ENCODE data around the gene MYDGF. TPM values are rescaled to one million over a fixed set of nuclear protein-coding genes. Genes with fewer than 3 reads are reported as not detected.

MYDGF gene
- total RNA-seq, 4 donors from 2014 or later: 33.5 to 48.7 (median 41.5) TPM

GRCh38 chr19:4620675-4621074 lies 49.5 kb downstream of the MYDGF start:
- no peak for DNase-seq (ENCODE audit: low spot score in 2 of 2)
- WGBS, 2 donors: 64 to 66% methylated on average over 2 of the region's 2 CpGs
- H3K4me3 ChIP-seq: no peak overlapping the region
- no peak for TF ChIP-seq POLR2A (IDR thresholded peaks at IDR 0.05)
- no peak for TF ChIP-seq EP300 (IDR thresholded peaks at IDR 0.05)
- TF ChIP-seq CTCF (IDR thresholded peaks at IDR 0.05): no peak
- H3K27me3 ChIP-seq: peaks cover 0 to 41% of the 10 kb centered on the region in 2 donors
- no peaks in the 10 kb centered on the region for H3K36me3 ChIP-seq
- no peak overlapping the region for H3K27ac ChIP-seq
- no peaks in the 10 kb centered on the region for H3K9me3 ChIP-seq
- H3K4me1 ChIP-seq: no peaks in the 10 kb centered on the region

- Histone ChIP-seq H3K36me3 (no peaks in the 10 kb centered on the region), H3K4me1 (no peaks in the 10 kb centered on the region), H3K9me3 (no peaks in the 10 kb centered on the region), H3K27ac (no peak overlapping the region), H3K27me3 (peaks cover 0 to 41% of the 10 kb centered on the region in 2 donors), H3K4me3 (no peak overlapping the region)
- WGBS, 2 donors: 74 to 75% methylated on average over 15 to 17 of the region's 17 CpGs
- no peak for DNase-seq (ENCODE audit: low spot score in 2 of 2)
- TF ChIP-seq POLR2A (IDR thresholded peaks at IDR 0.05) (no peak), CTCF (IDR thresholded peaks at IDR 0.05) (no peak), EP300 (IDR thresholded peaks at IDR 0.05) (no peak)
Observed at GRCh38 chr19:4619668-4620294, 50.4 kb downstream of the MYDGF start.

GRCh38 chr19:4618019-4618418 lies 52.1 kb downstream of the MYDGF start:
- no peaks in the 10 kb centered on the region for H3K36me3 ChIP-seq
- H3K4me1 ChIP-seq: no peaks in the 10 kb centered on the region
- 41 to 47% methylated on average over 6 of the region's 6 CpGs for WGBS, 2 donors
- H3K27me3 ChIP-seq: peaks cover 0 to 35% of the 10 kb centered on the region in 2 donors
- no peak for TF ChIP-seq CTCF (IDR thresholded peaks at IDR 0.05)
- TF ChIP-seq POLR2A (IDR thresholded peaks at IDR 0.05): no peak
- TF ChIP-seq EP300 (IDR thresholded peaks at IDR 0.05): no peak
- DNase-seq (ENCODE audit: low spot score in 2 of 2): no peak
- no peak overlapping the region for H3K4me3 ChIP-seq
- H3K9me3 ChIP-seq: no peaks in the 10 kb centered on the region
- H3K27ac ChIP-seq: no peak overlapping the region

GRCh38 chr19:4613254-4613751 lies 56.8 kb downstream of the MYDGF start:
- no peaks in the 10 kb centered on the region for H3K9me3 ChIP-seq
- 91 to 93% methylated on average over 8 of the region's 8 CpGs for WGBS, 2 donors
- H3K4me1 ChIP-seq: peaks cover 0 to 9% (median 0%) of the 10 kb centered on the region in 4 donors
- no peak overlapping the region for H3K27ac ChIP-seq
- no peak for DNase-seq (ENCODE audit: low spot score in 2 of 2)
- peaks cover 0 to 12% of the 10 kb centered on the region in 2 donors for H3K27me3 ChIP-seq
- H3K36me3 ChIP-seq: no peaks in the 10 kb centered on the region
- TF ChIP-seq CTCF (IDR thresholded peaks at IDR 0.05): no peak
- no peak overlapping the region for H3K4me3 ChIP-seq

- peaks cover 0 to 17% (median 3%) of the 10 kb centered on the region in 4 donors for H3K4me1 ChIP-seq
- H3K36me3 ChIP-seq: no peaks in the 10 kb centered on the region
- WGBS, 2 donors: 8 to 20% methylated on average over 15 of the region's 15 CpGs
- DNase-seq (ENCODE audit: low spot score in 2 of 2): no peak
- H3K27ac ChIP-seq: no peak overlapping the region
- TF ChIP-seq EP300 (IDR thresholded peaks at IDR 0.05): no peak
- TF ChIP-seq POLR2A (IDR thresholded peaks at IDR 0.05): no peak
- TF ChIP-seq CTCF (IDR thresholded peaks at IDR 0.05): no peak
- H3K9me3 ChIP-seq: no peaks in the 10 kb centered on the region
- H3K27me3 ChIP-seq: peaks cover 0 to 34% of the 10 kb centered on the region in 2 donors
- no peak overlapping the region for H3K4me3 ChIP-seq
Observed at GRCh38 chr19:4609878-4610511, 60.1 kb downstream of the MYDGF start.
